ENCODE results near the gene HERC2.
"Not testable (repeated sequence)": the region's sequence is repeated elsewhere in the genome, so short reads cannot be mapped to it uniquely, and the experiment has no call there.

HERC2 gene

DNA sequence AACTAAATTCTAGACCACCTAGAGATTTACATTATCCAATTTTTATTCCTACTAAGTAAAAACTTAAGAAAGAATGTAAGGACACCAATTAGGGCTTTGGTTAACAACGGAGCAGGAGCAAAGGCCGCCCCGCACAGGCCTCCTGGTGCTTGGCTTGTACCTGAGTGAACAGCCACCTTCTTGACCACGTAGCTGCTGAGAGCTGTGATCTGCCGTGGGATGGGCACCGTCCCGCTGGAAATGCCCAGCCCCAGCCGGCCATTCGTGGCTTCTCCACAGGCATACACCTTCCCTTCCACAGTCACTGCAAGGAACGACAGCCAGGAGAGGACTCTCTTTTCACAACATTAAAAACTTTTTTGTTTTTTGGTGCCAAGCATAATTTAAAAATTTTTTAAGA, 143.3 kb downstream of the HERC2 start:
- DNase-seq = no peak

DNA sequence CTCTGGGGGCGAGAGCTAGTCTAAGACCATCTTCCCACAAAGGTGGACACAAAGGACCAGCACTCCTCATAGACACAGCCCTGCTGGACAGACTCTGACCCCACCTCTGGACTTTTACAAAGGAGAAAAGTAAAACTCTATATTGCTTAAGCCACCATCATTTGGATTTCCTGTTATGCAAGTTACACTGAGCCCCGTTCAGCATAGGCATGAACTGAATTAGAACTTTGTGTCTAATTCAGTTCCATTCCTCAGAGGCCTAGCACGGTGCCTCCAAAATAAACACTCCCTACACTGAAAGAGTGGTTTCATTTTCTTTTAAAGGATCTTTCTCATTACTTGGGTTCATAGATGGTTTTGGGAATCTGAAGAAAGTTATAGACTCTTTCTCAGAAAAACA, 143.7 kb downstream of the HERC2 start:
- no peak for DNase-seq

DNA sequence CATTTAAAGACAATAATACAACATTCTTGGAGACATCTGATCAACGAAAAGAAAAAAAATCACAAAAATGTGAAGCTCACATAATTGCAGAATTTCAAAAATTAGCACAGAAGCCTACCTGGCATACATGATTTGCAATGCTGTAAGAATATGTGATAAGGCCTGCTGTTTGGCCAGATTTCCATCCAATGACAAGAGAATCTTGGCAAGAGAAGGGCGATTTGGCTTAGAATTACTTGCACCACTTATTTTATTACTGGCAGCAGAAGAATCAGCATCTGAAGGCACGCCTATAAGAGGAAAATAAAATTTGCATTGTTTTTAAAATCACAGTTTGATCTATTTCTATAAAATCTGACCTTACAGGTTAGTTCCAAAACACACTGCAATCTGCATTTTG, 152.6 kb downstream of the HERC2 start:
- DNase-seq = no peak

DNA sequence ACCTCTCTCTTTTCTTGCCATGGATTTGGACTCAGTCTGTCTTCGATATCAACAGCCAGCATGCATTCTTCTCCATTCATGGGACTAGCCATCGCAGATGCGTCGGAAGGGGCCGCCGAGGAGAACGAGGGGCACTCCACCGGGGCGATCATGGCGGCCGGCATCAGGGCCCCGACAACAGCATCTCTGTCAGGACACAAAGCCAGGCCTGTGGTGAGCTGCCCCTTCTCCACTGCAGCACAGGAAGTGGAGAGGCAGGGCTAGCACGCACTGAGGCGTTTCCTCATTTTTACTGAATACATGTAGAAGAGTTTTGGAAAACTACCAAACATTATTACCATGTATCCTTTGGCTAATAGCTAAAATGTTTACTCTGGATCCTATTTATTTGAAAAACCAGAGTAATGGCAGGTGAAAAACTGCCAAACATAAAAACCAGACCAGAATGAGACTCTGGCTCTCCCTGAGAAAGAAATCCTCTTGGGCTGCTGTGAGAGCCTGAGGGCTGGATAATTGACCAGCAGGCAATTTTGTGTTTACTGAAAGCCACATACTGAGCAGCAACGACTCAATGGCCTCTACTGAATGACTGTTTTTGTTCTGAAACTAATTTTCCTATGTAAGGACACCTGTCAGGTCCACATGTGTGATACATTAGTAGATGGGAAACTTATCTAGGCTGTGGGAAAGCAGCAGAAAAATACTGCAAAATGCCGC, 153.4 kb downstream of the HERC2 start:
- not testable (repeated sequence) for DNase-seq

DNA sequence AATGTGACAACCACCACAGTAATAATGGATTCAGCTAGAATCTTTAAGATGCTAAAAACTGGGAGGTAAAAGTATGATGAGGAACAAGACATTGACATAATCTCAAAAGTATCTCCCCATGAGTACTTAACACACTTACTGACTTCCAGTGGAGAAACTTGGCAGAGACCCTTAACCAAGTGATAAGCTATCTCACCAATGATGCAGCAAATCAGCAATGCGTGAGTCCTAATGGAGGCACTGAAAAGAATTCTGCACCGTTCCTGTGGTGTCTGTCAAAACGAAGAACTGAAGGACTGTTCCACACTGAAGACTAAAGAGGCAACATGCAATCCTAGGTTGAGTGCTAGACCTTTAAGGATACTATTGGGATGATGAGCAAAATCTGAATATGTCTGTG, 154.9 kb downstream of the HERC2 start:
- DNase-seq = no peak

DNA sequence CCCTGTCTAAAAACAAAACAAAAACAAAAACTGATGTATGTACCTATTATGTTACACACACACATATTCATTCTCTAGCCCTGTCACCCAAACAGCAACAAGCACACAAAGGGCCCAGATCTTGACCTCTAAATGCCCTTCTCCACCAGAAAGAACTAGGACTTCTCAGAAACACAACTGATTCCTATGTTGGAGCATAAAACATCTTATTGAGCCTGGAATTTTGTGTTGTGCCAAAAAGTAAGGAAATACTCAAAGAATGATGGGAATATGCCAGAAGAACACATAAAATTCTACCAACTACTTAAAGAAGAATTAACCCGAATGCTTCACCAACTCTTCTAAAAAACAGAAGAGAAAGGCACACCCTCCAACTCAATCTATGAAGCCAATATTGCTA, 156.2 kb downstream of the HERC2 start:
- DNase-seq = no peak

DNA sequence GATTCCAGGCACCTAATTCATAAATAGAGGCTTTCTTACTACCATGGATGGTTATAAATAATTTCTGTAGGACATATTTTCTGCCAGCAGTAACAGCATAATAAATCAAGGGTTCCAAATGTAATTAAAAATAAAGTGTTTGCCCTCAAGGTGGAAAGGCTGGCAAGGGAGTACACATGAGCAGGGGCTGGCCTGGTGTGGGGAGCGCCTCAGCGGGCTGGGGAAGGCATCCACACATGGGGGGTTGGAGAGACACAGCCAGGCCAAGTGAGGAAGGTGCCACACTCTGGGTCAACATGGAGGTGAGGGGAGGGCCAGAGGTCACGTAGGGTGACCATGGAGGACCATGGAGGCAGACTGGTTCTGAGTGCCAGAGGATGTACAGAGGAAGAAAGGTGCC, 157.1 kb downstream of the HERC2 start:
- no peak for DNase-seq

DNA sequence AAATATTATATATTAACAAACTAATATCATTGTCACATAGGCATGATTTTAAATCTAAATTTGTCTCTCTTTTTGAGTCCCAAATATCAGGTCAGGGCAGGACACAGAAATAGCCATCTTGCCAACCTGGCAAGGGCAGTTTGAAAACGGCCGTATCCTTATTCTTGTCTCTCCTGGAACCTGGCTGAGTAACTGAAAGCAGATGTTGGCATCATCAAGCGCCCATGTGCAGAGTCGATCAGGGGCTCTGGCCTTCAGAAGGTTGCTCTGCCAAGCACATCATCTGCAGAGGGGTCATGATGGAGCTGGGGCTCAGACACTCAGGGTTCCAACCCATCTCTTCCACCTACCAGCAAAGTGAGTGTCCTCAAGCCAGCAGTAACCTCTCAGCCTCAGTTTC, 167.7 kb downstream of the HERC2 start:
- no peak for DNase-seq

DNA sequence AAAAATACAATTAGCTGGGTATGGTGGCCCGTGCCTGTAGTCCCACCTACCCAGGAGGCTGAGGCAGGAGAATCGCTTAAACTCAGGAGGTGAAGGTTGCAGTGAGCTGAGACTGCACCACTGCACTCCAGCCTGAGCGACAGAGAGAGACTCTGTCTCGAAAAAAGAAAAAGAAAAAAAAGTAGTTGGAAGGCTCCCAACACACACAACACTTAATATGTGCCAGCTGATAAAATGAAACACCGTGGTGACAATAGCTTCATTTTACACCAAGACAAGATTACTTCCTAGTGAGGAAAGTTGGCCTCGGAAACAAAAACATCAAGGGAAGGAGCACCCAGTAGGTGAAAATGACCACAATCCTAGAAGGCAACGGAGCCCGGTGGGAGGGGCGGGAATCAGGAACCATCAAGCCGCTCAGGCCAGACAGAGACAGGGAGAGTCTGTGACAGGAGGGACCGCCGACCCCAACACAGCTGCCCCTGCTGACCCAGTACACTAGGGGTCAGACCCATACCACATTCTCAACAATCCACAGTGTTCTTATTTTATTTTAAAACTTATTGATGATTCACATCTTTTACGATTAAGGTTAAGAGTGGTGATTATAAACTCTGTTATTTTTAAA, 168.4 kb downstream of the HERC2 start:
- no peak for DNase-seq

DNA sequence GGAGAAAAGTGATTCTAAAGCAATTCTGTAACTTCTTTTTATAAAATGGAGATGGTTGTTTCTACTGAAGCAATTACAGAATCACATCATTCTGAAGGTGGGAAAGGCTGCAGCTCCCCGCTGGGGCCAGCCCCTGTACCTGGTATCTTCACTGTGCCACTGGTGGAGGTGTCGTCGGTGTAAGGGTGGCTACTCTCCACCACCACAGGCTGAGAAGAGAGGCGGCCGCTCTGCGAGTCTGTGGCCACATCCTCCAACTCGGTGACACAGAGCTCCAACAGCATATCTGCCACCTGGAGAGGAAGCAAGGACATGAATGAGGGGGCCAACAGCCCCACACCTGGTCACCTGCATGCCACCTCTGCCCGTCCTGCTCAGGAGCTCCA, 169.4 kb downstream of the HERC2 start:
- DNase-seq = not testable (repeated sequence)

DNA sequence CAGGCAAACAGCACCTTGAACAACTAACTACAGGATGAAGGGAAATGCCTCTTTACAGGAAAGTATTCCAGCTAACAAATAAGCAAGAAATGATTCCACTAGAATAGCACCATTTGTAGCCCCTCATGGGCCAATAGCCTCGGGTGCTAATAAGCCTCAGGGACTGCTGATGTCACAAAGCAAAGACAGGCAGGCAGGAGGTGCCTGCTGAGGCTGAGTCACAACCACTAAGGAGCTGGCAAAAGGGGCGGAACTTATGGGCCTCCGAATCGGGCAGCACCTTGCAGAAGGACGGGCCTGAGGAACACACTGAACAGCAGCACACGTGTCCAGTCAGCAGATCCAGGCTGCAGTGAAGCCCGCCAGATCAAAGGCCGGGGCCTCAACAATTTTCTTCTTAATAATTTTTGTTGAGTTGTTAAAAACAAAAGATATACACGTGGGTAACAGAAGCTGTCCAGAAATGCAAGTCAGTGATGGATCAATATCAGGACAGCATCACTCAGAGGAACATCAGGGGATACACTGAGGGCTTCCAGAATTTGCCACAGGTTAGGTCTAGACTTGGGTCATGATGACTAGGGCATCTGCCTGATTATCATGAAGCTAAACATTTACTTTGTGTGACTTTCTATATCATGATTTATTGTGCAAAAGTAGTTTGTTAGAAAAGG, 170.0 kb downstream of the HERC2 start:
- DNase-seq = not testable (repeated sequence)

DNA sequence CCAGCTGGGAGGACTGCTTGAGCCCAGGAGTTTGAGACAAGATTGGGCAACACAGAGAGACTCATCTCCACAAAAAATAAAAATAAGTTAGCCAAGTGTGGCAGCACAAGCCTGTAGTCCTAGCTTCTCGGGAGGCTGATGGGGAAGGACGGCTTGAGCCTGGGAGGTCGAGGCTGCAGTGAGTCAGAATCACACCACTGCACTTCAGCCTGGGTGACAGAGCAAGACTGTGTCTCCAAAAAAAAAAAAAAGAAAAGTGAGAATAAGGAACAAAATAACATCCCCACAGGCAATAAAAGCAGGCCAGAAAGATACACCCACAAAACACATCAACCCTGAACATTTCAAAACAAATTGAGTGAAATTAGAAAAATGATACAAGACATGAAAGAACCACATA, 174.2 kb downstream of the HERC2 start:
- no peak for DNase-seq

DNA sequence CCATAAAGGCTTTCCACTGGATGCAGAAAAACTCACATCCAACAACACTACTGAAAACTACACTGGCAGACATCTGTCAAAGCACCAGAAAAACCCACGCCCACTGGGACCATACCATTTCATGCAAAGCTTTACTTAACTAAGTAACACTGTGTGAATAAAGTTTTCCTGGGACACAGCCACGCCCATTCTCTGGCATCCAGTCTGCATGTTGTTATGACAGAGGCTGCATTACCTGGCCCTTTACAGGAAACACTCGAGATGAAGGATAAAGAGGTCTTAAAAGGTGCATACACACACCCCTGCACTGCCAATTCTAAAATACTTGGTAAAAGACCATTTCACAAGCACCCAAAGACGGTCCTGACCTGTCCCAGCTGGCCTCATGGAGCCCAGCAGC, 176.6 kb downstream of the HERC2 start:
- DNase-seq = not testable (repeated sequence)

DNA sequence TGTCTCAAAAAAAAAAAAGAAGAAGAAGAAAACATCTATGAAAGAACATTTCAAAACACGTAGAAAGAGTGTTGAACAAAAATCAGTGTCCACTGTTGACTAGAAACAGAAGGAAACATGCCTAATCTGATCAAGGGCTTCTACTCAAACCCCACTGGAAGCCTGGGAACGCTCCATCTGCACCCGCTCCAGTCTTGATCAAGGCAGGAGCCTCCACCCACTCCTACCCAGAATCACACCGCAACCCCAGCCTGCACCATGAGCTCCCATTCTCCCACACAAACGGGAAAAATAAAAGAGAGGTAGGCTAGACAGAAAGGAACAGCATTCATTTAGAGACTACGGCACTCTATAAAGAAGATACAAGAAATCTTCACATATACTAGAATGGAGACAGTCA, 181.9 kb downstream of the HERC2 start:
- no peak for DNase-seq

DNA sequence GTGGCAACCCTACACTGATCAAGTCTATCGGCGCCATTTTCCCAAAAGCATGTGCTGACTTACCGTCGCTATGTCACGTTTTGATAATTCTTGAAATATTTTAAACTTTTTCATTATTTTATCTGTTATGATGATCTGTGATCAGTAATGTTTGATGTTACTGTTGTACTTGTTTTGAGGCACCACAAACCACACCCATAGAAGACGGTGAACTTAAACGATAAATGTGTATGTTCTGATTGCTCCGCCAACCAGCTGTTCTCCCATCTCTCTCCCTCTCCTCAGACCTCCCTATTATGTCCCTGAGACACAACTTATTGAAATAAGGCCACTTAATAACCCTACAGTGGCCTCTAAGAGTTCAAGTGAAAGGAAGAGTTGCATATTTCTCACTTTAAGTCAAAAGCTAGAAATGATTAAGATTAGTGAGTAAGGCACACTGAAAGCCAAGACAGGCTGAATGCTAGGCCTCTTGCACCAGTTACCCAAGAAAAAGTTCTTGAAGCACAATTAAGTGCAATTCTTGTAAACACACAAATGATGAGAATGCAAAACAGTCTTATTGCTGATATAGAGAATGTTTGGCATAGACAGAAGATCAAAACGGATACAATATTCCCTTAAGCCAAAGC, 184.5 kb downstream of the HERC2 start:
- DNase-seq = not testable (repeated sequence)

DNA sequence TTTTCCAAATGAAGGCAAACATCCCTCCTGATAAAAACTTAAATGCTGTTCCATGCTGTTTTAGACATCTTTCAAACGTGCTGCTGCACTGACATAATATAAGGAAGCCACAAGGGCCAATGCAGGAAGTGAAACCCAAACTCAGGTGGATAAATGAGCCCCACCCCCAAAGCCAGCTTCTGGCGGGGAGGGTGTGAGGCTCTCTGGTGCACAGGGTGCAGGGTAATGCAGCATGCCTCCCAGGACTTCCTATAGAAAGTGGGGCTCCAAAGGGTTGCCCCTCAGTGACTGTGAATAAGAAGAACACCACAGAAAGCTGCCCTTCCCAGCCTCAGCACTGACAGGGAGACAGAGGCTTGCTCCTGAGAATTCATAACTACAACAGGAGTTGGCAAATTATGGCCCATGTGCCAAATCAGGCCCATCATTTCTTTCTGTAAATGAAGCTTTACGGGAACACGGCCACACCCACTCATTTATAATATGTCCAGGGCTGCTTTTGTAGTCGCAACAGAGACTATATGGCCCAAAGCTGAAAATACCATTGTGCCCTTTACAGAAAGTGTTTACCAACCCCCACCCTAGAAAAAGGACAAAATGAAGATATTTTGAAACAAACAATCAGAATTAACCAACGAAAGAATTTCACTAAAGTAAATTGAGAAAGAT, 185.6 kb downstream of the HERC2 start:
- DNase-seq = peak in 1 of 4 experiments; percentile 21

DNA sequence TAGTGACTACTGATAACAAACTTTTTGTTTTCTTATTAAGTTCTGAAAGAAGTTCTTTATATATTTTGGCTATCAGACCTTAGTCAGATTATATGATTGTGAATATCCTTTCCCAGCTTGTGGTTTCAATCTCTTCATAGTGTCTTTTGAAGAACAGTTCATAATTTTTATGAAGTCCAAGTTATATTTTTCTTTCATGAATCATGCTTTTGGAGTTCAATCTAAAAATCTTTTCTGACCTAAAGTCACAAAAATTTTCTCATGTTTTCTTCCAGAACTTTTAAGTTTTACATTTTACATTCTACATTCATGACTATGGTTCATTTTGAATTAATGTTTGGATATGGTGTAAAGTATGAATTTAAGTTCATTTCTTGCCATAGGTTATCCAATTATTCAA, 188.7 kb downstream of the HERC2 start:
- no peak for DNase-seq

DNA sequence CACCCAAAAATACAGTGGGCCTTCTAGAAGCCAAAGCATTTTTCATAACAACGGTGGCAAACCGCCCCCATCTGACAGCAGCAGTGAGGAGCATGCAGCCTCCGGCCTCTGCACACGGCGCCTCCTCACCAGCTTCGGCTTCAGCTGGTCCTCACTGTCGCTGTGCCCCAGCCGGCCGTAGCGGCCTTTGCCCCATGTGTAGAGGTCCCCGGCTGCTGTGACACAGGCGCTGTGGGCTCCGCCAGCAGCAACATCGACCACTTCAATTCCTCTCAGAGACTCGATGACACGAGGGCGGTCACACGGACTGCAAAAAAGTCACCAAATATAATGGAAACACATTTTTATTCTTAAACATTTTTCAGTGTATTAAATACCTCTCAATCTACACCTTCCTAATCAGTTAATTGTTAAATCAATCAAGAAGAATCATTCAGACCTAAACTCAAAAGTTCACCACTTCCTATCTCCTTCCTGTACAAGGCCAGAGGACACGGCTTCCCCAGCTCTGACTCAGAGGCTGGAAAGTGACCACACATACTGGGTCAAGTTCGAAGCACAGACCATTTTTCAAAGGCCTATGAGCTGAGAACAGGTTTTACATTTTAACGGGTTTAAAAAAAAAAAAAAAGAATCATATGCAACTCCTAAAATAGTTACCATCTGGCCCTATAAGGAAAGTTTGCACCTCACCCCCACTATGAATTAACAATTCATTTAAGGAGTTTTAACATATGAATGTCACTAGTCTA, 189.3 kb downstream of the HERC2 start:
- no peak for DNase-seq

DNA sequence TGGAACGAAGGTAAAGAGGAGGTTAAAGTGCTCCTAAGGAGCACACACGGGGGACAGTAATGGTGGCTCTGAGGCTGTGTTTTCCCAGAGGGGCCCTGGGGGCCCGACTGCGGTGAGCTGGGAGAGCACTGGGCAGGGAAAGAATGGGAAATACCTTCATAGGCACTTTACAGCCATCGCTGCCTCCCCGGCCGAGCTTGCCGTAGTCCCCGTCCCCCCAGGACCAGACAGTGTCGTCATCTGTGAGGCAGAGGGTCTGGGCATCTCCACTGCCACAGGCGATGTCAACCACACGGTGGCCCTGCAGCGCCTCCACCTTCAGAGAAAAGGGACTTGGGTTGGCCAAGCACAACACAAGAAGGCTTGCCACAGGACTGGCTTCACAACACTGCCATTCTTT, 190.0 kb downstream of the HERC2 start:
- DNase-seq = no peak

DNA sequence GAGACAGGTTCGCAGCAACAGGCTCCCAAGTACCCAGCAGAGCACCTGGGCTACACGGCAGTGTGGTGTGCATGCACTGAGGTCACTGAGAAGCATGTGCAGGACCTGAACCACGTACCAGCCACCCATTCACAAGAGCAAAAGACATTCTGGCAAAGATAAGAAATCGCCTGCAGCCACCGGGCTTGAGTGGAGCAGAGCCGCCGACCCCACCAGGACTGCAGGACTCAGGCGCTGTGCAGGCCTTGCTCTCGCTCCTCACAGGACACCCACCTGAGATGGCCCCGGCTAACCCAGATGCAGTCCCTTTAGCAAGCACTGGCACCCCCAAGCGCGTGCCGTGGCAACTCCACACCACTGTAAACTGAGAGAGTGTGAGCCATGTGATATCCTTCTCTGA, 190.6 kb downstream of the HERC2 start:
- DNase-seq = no peak

DNA sequence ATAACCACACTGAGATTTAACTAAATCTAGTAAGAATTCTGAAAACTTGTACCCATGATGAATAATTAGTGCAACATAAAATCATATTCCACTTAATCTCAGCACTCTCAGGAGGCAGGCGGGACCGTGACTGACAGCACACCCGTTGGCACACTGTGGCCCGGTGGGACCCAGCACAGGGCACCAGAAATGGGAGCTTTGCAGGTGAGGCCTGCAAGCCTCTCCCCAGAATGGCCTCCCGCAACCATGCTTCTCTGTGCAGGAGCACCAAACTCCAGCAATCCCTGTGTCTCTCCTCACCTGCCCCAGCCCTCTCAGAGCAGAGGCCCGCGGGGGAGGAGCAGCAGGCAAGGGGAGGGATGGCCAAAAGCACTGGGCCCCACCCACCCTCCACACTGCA, 191.3 kb downstream of the HERC2 start:
- no peak for DNase-seq

DNA sequence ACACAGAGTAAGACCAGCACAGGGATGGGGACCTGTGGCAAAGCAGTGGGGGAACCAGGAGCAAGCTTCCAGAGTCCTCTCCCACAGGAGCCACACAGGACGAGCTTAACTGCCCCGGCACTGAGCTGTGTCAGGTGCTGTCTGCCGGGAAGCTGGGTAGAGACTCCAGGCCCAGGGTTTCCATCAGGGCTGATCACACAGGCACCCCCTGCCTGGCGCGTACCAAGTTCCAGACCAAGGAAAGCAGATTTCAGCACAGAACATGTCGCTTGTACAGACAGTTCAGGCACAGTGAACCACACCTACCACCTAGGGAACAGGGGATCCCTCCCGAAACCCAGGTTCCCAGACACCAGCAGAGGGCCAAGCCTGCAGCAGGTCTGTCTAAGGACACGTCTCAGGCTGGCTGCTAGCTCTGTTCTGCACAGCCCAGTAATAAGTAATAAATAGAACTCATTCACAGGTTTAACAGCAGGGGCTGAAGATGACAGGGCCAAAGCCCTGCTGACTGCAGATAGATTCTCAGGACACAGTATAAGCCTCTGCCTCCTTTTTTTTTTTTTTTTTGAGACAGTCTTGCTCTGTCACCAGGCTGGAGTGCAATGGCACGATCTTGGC, 192.6 kb downstream of the HERC2 start:
- DNase-seq = no peak

All from activated naive CD4-positive, alpha-beta T cell (primary cell).